HFFc6 (cell line): Measurements from ENCODE around the gene TMEM269. TPM values are rescaled to one million over a fixed set of nuclear protein-coding genes. Genes with fewer than 3 reads are reported as not detected.
A peak's percentile ranks its signal among the peaks of the same experiment; 100 is the strongest.

ENCODE experiments used
- DNase-seq: peaks from one replicate; pipeline ENCODE4 v3.0.0-alpha.2; 2018
- H3K27ac Mint-ChIP-seq: 2 replicates; pipeline ENCODE4 v1.8.0; 2020; ENCODE audit warnings: mild to moderate bottlenecking, mixed read lengths
- H3K27me3 Mint-ChIP-seq: 2 replicates; pipeline ENCODE4 v1.8.0; 2021; ENCODE audit warnings: mild to moderate bottlenecking, moderate library complexity, mixed read lengths; ENCODE audit not compliant: insufficient read depth
- H3K36me3 Mint-ChIP-seq: 2 replicates; pipeline ENCODE4 v1.8.0; 2021; ENCODE audit warnings: low read depth, mixed read lengths
- H3K4me1 Mint-ChIP-seq: 2 replicates; pipeline ENCODE4 v1.8.0; 2020; ENCODE audit warnings: low read depth, mixed read lengths
- H3K4me3 Mint-ChIP-seq: 2 replicates; pipeline ENCODE4 v1.8.0; 2020; ENCODE audit warnings: mild to moderate bottlenecking, moderate library complexity, mixed read lengths
- H3K9me3 Mint-ChIP-seq: 2 replicates; pipeline ENCODE4 v1.8.0; 2020; ENCODE audit warnings: mild to moderate bottlenecking, mixed read lengths
- CTCF ChIP-seq: fragments of 200-600 bp; sonication (generic); IDR thresholded peaks from 2 replicates; pipeline ENCODE4 v1.5.0; 2021; ENCODE audit warnings: antibody characterized with exemption, mild to moderate bottlenecking
- total RNA-seq, 6 experiments: library from RNA; stranded (reverse); fragmentation: NEBNext Ultra II Directional; extraction: Animal tissue kit (Norgen Biotek cat#: 25700); gene quantifications; 2 replicates in 1 of 6; 3 replicates in 5 of 6; pipeline ENCODE4 v1.2.3, GENCODE V29; 2021

Gene TMEM269
- total RNA-seq, 6 experiments from 2014 or later = not detected

DNA sequence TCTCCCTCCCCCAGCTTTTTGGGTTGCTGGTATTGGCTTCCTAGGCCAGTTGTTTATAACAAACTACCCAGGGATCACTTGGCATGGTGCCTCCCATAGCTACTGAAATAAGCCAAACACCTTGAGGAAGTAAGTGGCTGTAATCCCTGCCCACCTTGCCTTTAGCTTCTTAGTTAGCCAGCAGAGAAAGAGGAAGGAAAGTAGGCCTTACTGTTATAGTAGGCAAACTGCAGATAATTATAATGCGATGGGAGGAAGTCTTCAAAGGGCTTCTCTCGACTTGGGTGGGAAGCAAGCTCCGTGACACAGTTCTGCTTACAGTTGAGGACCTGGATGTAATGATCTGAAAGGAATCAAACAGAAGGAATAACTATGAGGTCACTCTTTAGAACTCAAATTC, 26.1 kb upstream of the TMEM269 start:
- H3K27ac Mint-ChIP-seq = no peak overlapping the region
- no peaks in the 10 kb centered on the region for H3K9me3 Mint-ChIP-seq
- H3K4me3 Mint-ChIP-seq = no peak overlapping the region
- no peak for TF ChIP-seq CTCF
- no peaks in the 10 kb centered on the region for H3K27me3 Mint-ChIP-seq
- DNase-seq = no peak
- peaks cover 12% of the 10 kb centered on the region for H3K4me1 Mint-ChIP-seq
- H3K36me3 Mint-ChIP-seq = peaks cover 32% of the 10 kb centered on the region

DNA sequence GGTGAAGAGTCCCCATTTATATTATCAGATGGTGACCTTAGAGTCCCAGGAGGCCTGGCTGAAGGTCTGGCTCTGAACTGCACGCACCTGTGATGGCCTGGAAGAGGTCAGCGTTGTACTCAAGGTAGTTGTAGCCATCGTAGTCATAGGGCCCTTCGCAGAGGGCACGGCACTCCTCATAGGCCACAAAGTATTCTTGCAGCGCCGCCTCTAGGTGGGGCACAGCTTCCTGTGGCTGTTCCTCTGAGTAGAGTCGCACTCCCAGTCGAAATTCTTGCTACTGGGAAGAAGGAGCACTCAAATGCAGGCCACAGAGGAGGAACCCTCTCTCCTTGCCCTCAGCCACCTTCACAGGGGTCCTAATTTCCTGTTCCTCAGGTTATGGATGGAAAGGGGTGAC, 25.7 kb upstream of the TMEM269 start:
- DNase-seq = no peak
- peaks cover 7% of the 10 kb centered on the region for H3K4me1 Mint-ChIP-seq
- H3K27ac Mint-ChIP-seq = no peak overlapping the region
- no peaks in the 10 kb centered on the region for H3K27me3 Mint-ChIP-seq
- no peak overlapping the region for H3K4me3 Mint-ChIP-seq
- TF ChIP-seq CTCF = 0 out of 2 replicates have a peak, but pooled peaks have one; percentile 10
- no peaks in the 10 kb centered on the region for H3K9me3 Mint-ChIP-seq
- peaks cover 27% of the 10 kb centered on the region for H3K36me3 Mint-ChIP-seq

DNA sequence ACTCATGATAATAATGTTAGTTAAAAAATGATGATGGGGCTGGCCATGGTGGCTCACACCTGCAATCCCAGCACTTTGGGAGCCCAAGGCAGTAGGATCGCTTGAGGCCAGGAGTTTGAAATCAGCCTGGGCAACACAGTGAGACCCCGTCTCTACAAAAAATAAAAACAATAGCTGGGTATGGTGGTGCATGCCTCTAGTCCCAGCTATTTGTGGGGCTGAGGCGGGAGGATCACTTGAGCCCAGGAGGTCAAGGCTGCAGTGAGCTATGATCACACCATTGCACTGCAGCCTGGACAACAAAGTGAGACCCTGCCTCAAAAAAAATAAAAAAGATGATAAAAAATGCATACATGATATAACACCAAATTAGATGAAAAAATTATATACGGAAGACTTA, 23.2 kb upstream of the TMEM269 start:
- Mint-ChIP-seq H3K4me3 (no peak overlapping the region), H3K36me3 (peaks cover 7% of the 10 kb centered on the region), H3K9me3 (no peaks in the 10 kb centered on the region), H3K27me3 (no peaks in the 10 kb centered on the region), H3K4me1 (peaks cover 6% of the 10 kb centered on the region), H3K27ac (no peak overlapping the region)
- TF ChIP-seq CTCF = no peak
- DNase-seq = no peak

DNA sequence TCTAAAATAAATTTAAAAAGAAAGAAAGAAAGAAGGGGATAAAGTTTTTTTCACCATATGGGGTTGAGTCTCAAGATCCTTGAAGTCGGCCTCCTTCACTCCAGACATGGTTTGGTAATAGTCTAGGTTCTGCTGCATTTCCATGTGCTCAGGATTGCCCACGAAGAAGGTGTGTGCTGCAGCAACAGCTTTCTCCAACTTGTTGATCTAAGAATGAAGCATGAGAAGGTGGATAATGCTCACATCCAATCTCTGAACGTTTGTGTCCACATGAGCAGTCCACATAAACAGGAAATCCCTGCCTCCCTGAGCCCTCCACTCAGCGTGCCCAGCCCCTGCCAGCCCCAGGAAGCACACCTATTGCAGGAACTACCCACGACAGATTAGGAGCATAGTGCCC, 22.5 kb upstream of the TMEM269 start:
- no peaks in the 10 kb centered on the region for H3K9me3 Mint-ChIP-seq
- H3K36me3 Mint-ChIP-seq = peaks cover under 1% of the 10 kb centered on the region; the same call in 1 of the 2 replicates
- H3K4me1 Mint-ChIP-seq = peaks cover under 1% of the 10 kb centered on the region
- no peak for TF ChIP-seq CTCF
- no peaks in the 10 kb centered on the region for H3K27me3 Mint-ChIP-seq
- H3K4me3 Mint-ChIP-seq = no peak overlapping the region
- no peak overlapping the region for H3K27ac Mint-ChIP-seq
- DNase-seq = no peak

- no peak overlapping the region for H3K27ac Mint-ChIP-seq
- H3K27me3 Mint-ChIP-seq = no peaks in the 10 kb centered on the region
- H3K4me3 Mint-ChIP-seq = no peak overlapping the region
- peaks cover 11% of the 10 kb centered on the region for H3K4me1 Mint-ChIP-seq
- DNase-seq = no peak
- H3K36me3 Mint-ChIP-seq = peaks cover 5% of the 10 kb centered on the region; the same call in 1 of the 2 replicates
- TF ChIP-seq CTCF = no peak
- H3K9me3 Mint-ChIP-seq = no peaks in the 10 kb centered on the region
Observed at GRCh38 chr1:42765269-42765668, 19.5 kb upstream of the TMEM269 start.
